KOPT-K1 (cell line): Measurements from ENCODE around the gene ARHGAP24.

Experiments used
- H3K27ac ChIP-seq: fragments of 200-600 bp; sonication (generic); 2 replicates; pipeline ENCODE4 v1.5.1; 2016; ENCODE audit warnings: antibody characterized with exemption, mild to moderate bottlenecking, low read depth, low read length; ENCODE audit not compliant: poor library complexity, severe bottlenecking
- H3K36me3 ChIP-seq: fragments of 200-600 bp; sonication (generic); 2 replicates; pipeline ENCODE4 v1.5.1; 2017; ENCODE audit warnings: antibody characterized with exemption, mild to moderate bottlenecking, low read length, moderate library complexity; ENCODE audit not compliant: insufficient read depth
- H3K9me3 ChIP-seq: fragments of 200-600 bp; sonication (generic); 2 replicates; pipeline ENCODE4 v1.5.1; 2017; ENCODE audit warnings: antibody characterized with exemption, low read length, mild to moderate bottlenecking; ENCODE audit not compliant: insufficient read depth, poor library complexity, severe bottlenecking

ARHGAP24 gene

DNA sequence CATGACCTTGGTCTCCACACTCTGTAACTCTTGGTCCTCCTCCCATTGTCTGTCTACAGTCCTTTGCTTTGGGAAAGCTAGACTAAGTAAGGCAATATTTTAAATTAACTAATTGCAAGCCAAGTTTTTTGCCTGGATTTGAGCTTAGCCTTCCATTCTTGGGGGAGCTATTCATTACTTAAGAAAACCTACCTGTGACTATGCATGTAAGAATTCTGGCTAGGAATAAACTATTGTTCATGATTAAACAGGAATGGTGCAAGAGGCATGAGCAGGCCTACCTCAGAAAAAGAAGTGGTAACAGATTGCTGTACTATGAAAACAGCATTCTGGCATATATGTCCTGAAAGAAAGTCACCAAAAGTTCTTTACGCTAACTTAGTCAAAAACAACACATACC is 575.5 kb downstream of the ARHGAP24 start:
- H3K27ac ChIP-seq = no peak overlapping the region
- H3K36me3 ChIP-seq = no peaks in the 10 kb centered on the region
- H3K9me3 ChIP-seq = no peaks in the 10 kb centered on the region
